ENCODE results near the gene RAB6B. TPM values are rescaled to one million over a fixed set of nuclear protein-coding genes. Genes with fewer than 3 reads are reported as not detected.

Gene RAB6B
- total RNA-seq, 4 donors from 2014 or later, result 0.30 to 1.1 (median 0.65) TPM

- no peak for DNase-seq (ENCODE audit: low spot score in 2 of 2)
- intact Hi-C loops (cut with DNase I; ENCODE audit: low total_unique reads), result no loop called here
- WGBS, 2 donors, result 61 to 70% methylated on average over 18 to 20 of the region's 20 CpGs
- H3K4me3 ChIP-seq (ENCODE audit: low read depth, poor library complexity, severe bottlenecking), result no peak overlapping the region
- TF ChIP-seq, protein P1, sequence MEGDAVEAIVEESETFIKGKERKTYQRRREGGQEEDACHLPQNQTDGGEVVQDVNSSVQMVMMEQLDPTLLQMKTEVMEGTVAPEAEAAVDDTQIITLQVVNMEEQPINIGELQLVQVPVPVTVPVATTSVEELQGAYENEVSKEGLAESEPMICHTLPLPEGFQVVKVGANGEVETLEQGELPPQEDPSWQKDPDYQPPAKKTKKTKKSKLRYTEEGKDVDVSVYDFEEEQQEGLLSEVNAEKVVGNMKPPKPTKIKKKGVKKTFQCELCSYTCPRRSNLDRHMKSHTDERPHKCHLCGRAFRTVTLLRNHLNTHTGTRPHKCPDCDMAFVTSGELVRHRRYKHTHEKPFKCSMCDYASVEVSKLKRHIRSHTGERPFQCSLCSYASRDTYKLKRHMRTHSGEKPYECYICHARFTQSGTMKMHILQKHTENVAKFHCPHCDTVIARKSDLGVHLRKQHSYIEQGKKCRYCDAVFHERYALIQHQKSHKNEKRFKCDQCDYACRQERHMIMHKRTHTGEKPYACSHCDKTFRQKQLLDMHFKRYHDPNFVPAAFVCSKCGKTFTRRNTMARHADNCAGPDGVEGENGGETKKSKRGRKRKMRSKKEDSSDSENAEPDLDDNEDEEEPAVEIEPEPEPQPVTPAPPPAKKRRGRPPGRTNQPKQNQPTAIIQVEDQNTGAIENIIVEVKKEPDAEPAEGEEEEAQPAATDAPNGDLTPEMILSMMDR (IDR thresholded peaks at IDR 0.05), result no peak
- no peak for TF ChIP-seq POLR2A (IDR thresholded peaks at IDR 0.05)
Observed at GRCh38 chr3:133928136-133928893, 32.6 kb upstream of the RAB6B start.

DNA sequence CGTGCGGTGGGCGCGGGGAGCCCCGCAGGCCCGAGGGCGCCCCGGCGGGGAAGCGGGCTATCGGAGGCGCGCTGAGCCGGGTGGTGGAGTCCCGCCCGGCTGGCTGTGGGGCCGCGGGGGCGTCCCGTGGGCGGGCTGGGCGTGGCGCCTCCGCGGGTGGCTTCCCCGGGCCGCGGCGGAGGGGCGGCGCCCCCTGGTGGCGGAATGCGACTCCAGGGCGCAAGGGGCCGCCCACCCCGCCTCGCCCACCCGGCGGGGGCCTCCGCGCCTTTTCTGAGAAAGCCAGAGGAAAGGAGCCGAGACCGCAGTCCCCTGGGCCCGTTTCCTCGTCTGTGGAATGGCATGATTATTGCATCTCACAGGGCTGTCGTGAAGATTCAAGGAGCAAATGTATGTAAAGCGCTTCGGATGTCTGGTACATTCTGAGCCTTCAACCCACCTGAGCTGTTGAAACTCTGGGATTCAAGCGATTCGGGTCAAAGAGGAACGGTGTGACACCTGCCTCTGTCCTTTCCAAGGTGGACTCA is 31.9 kb upstream of the RAB6B start:
- DNase-seq (ENCODE audit: low spot score in 2 of 2), result no peak

DNA sequence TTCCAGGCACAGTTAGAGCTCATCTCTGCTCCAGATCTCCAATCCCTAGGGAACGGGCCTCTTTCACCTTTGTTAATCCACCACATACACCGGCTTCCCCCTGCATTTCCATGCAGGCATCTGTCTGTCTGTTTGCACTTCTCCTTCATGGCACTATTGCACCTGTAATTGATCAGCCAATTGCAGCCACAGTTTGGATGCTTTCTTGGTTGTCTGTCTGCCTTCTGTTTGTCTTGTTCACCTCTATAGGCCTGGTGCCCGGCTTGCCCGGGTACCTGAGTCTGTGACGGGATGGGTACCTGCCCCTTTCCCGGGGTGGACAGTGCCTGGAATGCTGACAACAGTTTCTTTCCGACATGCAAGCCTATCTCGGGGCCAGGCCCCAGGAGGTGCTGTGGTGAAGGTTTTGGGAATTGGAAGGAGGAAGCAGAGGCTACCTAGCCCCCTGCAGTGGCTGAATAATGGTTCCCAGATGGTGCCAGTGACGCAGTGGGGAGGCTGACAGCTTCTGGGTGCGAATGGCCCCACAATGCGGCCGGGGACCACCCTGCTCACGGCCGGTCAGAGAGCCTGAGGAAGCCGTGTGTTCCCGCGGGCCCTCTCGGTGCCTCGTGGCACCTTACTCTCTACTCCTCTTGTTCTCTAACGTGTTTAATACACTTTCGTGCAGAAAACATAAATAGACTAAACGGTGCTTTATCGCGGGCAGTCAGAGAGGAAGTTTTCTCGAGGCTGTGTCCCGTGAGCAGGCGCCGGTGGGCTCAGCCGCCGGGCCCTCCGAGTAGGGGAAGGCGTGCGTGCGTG is 31.3 kb upstream of the RAB6B start:
- H3K4me3 ChIP-seq (ENCODE audit: low read depth, poor library complexity, severe bottlenecking), result peak overlapping the region; percentile 15
- TF ChIP-seq, protein P1 (IDR thresholded peaks at IDR 0.05), result no peak
- DNase-seq (ENCODE audit: low spot score in 2 of 2), result no peak
- WGBS, 2 donors, result 25 to 34% methylated on average over 29 to 31 of the region's 34 CpGs
- intact Hi-C loops (cut with DNase I; ENCODE audit: low total_unique reads), result no loop called here

More for the DNA sequence above, 31.9 kb upstream of the RAB6B start:
- intact Hi-C loops (cut with DNase I; ENCODE audit: low total_unique reads), result no loop called here
- peak overlapping the region; percentile 15 for H3K4me3 ChIP-seq (ENCODE audit: low read depth, poor library complexity, severe bottlenecking)
- WGBS, 2 donors, result 3% methylated on average over 19 to 27 of the region's 51 CpGs
- no peak for TF ChIP-seq POLR2A (IDR thresholded peaks at IDR 0.05)
- TF ChIP-seq, protein P1 (IDR thresholded peaks at IDR 0.05), result no peak

DNA sequence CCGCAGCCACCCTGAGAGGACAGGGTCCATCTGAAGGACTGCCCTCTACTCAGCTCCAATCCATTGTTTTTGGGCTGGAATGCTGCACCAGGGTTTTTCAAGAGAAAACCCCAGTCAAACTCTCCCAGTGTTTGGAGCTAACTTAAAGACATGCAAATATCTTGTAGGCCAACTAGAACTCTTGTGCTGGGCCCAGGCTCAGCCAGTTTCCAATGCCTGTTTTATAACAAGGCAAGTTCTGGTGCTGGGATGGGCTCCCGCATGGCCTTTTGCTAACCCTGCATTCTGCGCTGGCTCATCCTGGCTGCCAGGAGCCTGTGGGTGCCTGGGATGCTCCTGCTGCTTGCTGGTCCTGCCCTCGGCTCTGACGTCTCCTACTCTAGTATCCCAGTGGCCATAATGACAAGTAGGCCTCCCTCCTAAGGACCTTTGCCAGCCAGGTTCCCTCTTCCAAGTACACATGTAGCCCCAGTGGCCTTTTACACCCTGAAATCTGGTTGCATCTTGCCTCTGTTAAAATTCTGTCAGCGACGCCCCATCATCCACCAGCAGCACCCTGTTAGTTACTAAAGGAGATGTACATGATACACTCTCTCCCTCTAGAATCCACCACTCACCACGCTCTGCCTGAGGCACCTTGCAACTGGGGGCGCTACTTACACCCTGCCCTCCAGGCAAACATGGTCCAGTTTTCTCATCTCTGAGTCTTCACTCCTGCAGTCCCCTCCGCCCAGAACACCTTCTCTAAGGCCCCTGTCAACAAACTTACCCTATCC is 30.5 kb upstream of the RAB6B start:
- no peak overlapping the region for H3K4me3 ChIP-seq (ENCODE audit: low read depth, poor library complexity, severe bottlenecking)
- DNase-seq (ENCODE audit: low spot score in 2 of 2), result no peak
- 97 to 99% methylated on average over 10 of the region's 10 CpGs for WGBS, 2 donors
- TF ChIP-seq POLR2A (IDR thresholded peaks at IDR 0.05), result no peak
- TF ChIP-seq, protein P1 (IDR thresholded peaks at IDR 0.05), result no peak
- intact Hi-C loops (cut with DNase I; ENCODE audit: low total_unique reads), result no loop called here

DNA sequence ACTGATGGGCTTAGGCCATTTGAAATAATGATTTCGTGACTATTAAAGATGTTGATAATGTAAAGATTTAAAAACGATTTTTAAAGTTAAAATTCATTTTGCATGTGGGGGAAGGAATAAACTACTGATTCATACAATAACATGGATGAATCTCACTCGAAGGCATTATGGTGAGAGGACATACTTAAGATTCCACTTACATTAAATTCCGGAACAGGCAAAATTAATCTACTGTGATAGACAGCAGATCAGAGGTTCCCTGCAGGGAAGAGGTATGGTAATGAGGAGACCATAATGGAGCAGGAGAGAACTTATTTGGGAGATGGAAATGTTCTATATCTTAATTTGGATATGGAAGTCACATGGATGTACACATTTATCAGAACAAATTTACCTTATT is 28.4 kb upstream of the RAB6B start:
- DNase-seq (ENCODE audit: low spot score in 2 of 2), result no peak
- WGBS, 2 donors, result 70 to 79% methylated on average over 4 of the region's 4 CpGs
- intact Hi-C loops (cut with DNase I; ENCODE audit: low total_unique reads), result no loop called here
- TF ChIP-seq, protein P1 (IDR thresholded peaks at IDR 0.05), result no peak
- no peak for TF ChIP-seq POLR2A (IDR thresholded peaks at IDR 0.05)
- no peak overlapping the region for H3K4me3 ChIP-seq (ENCODE audit: low read depth, poor library complexity, severe bottlenecking)
